HG02870 (cell line): Measurements from ENCODE around the gene SAMD3.
"Not testable (repeated sequence)": the region's sequence is repeated elsewhere in the genome, so short reads cannot be mapped to it uniquely, and the experiment has no call there.

ENCODE experiments used
- ATAC-seq: cut with Tn5 transposase; IDR thresholded peaks from one replicate; pipeline ENCODE4 v1.9.1; 2021; ENCODE audit warnings: mild to moderate bottlenecking, moderate library complexity; ENCODE audit not compliant: unreplicated experiment

Gene SAMD3

GRCh38 chr6:130212215-130212874 lies 10.4 kb downstream of the SAMD3 start:
- ATAC-seq, result no peak

GRCh38 chr6:130211691-130212090 lies 11.1 kb downstream of the SAMD3 start:
- peak; percentile 89 for ATAC-seq

- ATAC-seq, result no peak
Measured at GRCh38 chr6:130207979-130208649, 14.6 kb downstream of the SAMD3 start.

- no peak for ATAC-seq
Measured at GRCh38 chr6:130206479-130206878, 16.3 kb downstream of the SAMD3 start.

GRCh38 chr6:130204322-130204721 lies 18.4 kb downstream of the SAMD3 start:
- no peak for ATAC-seq

GRCh38 chr6:130203370-130203769 lies 19.4 kb downstream of the SAMD3 start:
- no peak for ATAC-seq

- peak; percentile 87 for ATAC-seq
Measured at GRCh38 chr6:130202782-130203181, 20.0 kb downstream of the SAMD3 start.

GRCh38 chr6:130200020-130200419 lies 22.7 kb downstream of the SAMD3 start:
- ATAC-seq, result no peak

- ATAC-seq, result no peak
Measured at GRCh38 chr6:130198483-130199035, 24.2 kb downstream of the SAMD3 start.

- ATAC-seq, result not testable (repeated sequence)
Measured at GRCh38 chr6:130197816-130198482, 24.8 kb downstream of the SAMD3 start.

- not testable (repeated sequence) for ATAC-seq
Measured at GRCh38 chr6:130194434-130194833, 28.3 kb downstream of the SAMD3 start.

- ATAC-seq, result no peak
Measured at GRCh38 chr6:130190701-130191690, 31.8 kb downstream of the SAMD3 start.

GRCh38 chr6:130189531-130190397 lies 33.0 kb downstream of the SAMD3 start:
- ATAC-seq, result no peak

- no peak for ATAC-seq
Measured at GRCh38 chr6:130188207-130188899, 34.4 kb downstream of the SAMD3 start.

- ATAC-seq, result no peak
Measured at GRCh38 chr6:130187335-130188206, 35.2 kb downstream of the SAMD3 start.

- ATAC-seq, result no peak
Measured at GRCh38 chr6:130185658-130186057, 37.1 kb downstream of the SAMD3 start.

- no peak for ATAC-seq
Measured at GRCh38 chr6:130183271-130184222, 39.2 kb downstream of the SAMD3 start.
